GM21825 (cell line): ENCODE measurements around the gene SDCCAG8.
"Not testable (repeated sequence)": the region's sequence is repeated elsewhere in the genome, so short reads cannot be mapped to it uniquely, and the experiment has no call there.

Experiments used
- ATAC-seq: cut with Tn5 transposase; IDR thresholded peaks from one replicate; pipeline ENCODE4 v1.9.1; 2021; ENCODE audit warnings: mild to moderate bottlenecking, moderate library complexity; ENCODE audit not compliant: unreplicated experiment

The SDCCAG8 gene

GRCh38 chr1:243323491-243323890 is 67.7 kb downstream of the SDCCAG8 start:
- ATAC-seq: no peak

DNA sequence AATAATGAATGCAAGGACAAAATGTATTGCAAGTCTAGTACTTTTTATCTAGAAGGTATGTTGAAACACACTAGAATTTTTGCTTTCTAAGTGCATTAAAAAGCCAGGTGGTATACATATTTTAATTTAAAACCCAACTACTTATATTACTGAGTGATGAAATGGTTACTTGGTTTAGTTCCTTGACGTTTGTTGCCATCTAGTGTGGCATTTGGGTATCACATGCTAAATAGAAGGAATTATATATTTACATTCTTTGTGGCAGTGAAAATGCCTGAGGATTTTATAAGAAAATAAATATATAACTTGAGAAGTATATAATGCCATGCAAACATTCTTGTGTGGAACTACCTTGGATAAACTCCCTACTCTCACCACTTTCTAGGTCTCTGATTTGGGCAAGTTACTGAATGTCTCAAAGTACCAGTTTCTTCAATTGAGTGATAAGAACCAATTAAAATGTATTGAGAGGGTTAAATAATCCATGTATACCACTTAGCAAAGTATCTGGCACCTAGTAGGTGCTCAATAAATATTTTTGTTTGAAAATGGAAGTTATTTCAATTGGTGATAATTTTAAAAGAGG is 69.6 kb downstream of the SDCCAG8 start:
- ATAC-seq: no peak

DNA sequence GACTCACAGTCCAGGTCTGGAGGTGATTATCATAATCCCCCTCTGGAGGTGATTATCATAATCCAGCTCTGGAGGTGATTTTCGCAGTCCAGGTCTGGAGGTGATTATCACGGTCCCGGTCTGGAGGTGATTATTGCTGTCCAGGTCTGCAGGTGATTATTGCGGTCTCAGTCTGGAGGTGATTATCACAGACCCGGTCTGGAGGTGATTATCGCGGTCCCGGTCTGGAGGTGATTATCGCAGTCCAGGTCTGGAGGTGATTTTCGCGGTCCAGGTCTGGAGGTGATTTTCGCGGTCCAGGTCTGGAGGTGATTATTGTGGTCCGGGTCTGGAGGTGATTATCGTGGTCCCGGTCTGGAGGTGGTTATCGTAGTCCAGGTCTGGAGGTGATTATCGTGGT is 76.6 kb downstream of the SDCCAG8 start:
- no peak for ATAC-seq

- ATAC-seq: no peak
Measured at GRCh38 chr1:243335292-243335691, 79.5 kb downstream of the SDCCAG8 start.

GRCh38 chr1:243336163-243336562 is 80.3 kb downstream of the SDCCAG8 start:
- no peak for ATAC-seq

DNA sequence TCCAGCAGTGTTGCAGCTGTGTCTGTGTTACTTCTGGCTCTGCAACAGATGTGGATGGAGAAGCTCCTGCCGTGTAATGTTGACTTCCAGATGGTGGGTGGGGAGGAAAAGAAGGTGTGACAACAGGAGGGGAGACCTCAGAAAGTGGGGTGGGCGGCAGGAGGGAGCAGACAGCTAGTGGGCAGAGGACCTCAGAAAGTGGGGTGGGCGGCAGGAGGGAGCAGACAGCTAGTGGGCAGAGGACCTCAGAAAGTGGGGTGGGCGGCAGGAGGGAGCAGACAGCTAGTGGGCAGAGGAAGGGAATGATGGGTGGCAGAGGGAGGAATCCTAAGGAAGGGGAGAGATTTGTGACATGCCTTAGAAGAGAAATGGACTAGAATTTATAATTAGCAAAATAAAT is 83.0 kb downstream of the SDCCAG8 start:
- not testable (repeated sequence) for ATAC-seq

DNA sequence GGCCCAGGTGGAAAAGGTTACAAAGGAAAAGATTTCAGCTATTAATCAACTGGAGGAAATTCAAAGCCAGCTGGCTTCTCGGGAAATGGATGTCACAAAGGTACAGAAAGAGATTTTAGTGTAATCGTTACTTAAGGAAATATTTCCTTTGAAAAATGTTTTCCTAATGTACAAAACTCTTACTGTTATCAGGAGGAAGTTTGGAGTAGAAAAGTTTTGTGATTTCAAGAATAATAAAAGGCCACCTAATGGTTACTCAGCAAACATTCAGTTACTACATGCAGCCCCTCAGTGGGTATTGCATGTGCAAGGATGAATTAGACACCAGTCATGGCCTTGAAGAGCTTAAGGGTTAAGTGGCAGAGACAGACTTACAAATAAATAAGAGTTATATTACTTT is 85.2 kb downstream of the SDCCAG8 start:
- no peak for ATAC-seq

DNA sequence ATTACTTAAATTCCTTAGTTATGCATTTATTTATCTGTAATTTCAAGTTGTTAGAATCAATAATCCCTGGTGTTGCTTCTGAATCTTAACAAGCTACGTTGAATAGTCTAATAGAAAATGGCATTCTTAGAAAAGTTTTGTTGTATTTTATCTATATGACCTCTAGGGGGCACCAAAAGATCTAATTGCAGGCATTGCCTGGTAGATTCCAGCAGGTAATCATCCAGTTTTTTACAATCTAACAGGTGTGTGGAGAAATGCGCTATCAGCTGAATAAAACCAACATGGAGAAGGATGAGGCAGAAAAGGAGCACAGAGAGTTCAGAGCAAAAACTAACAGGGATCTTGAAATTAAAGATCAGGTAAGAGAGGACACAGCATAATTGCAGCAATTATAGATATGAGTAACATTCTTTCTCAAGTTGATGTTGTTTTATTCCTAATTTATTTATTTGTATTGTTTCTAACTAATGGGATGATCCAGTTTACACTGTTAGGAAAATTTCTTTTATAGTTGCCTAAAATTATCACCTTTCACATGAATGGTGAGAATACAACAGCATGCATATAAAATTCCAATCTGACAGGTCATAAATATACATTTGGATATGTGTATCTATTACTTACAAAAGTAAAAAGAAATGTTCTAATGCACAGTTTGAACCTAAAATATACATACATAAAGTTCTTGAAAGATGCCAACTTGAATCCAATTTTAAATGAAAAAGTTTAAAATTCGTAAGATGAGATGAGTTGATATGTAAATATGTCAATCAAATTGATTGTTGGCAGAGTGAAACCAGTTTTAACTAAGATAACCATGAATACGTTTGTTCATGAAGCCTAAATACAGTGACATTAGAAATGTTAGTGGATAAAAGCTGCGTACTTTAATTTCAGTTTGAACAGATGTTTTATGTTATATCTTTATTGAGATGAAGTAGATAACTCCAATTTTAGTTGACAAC is 88.4 kb downstream of the SDCCAG8 start:
- ATAC-seq: peak; percentile 58

- ATAC-seq: no peak
Measured at GRCh38 chr1:243345205-243345604, 89.4 kb downstream of the SDCCAG8 start.

GRCh38 chr1:243346016-243346415 is 90.2 kb downstream of the SDCCAG8 start:
- ATAC-seq: no peak

GRCh38 chr1:243346468-243346867 is 90.6 kb downstream of the SDCCAG8 start:
- ATAC-seq: no peak

- no peak for ATAC-seq
Measured at GRCh38 chr1:243348331-243348730, 92.5 kb downstream of the SDCCAG8 start.

- ATAC-seq: no peak
Measured at GRCh38 chr1:243349128-243349527, 93.3 kb downstream of the SDCCAG8 start.

DNA sequence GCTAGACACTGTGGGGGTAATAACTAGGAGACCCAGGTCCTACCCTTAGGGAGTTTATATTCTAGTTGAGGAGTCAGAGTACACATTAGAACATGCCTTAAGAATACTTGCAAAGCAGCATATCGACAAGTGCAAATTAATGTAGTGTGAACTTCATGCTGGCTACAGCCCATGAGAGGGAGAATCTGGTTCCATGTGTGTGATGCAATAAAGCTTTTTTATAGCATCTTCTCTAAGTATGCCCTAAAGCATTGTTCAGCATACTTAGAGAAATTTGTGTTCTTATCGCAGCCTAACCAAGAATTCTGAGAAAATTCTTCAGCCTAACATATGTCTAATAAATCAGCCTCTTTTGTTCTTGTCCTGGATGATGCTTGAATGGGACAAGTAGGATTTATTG is 95.5 kb downstream of the SDCCAG8 start:
- ATAC-seq: no peak

DNA sequence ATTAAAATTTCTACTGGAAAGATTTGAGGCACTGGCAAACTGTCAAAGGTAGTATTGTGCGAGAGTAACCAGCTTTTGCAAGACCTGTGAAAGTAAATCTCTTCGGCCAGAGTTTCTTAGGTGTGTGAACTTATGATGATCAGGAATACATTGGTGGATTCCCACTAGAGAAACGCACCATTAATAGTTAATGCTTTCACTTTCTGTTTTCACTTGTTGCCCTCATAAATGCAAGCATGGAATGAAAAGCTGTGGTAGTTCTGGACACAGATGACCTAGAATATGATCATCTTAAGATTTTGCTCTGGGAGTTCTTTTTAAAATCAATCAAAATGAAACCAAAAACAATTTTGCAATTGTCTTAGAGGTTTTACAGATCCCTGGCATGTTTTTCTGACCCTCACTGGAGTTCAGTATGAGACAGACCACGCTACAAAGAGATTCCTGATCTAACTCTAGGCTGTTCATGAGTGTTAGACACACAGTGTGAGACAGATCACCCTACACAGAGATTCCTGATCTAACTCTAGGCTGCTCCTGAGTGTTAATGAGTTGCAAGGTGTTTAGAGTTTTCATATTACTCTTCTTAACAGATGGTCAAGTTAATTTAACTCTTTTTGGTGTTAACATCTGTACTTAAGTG is 98.8 kb downstream of the SDCCAG8 start:
- peak; percentile 76 for ATAC-seq

DNA sequence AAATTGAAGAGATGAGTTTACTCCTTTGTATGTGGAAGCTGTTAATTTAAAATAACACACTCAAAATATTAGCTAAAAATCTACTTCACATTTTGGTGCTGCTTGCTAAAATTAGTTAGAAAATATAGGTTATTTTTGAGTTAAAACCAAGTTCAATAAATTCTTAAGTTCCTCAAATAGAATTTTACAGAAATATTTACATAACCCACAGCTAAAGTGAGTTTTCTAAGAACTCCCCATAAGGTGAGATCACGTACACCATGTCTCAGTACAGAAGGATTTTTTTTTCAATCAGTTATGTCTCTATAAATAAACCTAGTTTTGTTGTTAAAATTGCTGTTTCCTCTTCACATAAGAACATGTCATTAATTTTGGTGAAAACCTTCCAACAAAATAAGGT is 108.0 kb downstream of the SDCCAG8 start:
- ATAC-seq: no peak

DNA sequence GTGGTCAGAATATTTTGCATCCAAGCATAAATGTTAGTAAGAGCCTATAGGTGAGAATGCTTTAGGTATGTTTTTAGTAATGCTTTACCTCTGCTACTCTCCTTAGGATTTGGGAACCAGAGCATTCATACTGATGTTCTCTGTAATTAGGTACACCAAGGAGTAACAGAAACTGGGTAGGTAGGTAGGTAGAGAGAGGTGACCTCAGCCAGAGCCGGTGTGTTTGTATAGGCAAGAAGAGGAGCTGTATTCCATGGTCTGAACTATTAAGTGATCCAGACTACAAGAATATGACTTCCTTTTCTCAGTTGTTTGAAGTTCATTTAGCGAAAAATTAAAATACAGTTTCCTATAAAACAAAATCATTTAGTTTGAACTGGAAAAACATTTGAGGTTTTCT is 108.5 kb downstream of the SDCCAG8 start:
- no peak for ATAC-seq

- no peak for ATAC-seq
Measured at GRCh38 chr1:243364866-243365265, 109.0 kb downstream of the SDCCAG8 start.

DNA sequence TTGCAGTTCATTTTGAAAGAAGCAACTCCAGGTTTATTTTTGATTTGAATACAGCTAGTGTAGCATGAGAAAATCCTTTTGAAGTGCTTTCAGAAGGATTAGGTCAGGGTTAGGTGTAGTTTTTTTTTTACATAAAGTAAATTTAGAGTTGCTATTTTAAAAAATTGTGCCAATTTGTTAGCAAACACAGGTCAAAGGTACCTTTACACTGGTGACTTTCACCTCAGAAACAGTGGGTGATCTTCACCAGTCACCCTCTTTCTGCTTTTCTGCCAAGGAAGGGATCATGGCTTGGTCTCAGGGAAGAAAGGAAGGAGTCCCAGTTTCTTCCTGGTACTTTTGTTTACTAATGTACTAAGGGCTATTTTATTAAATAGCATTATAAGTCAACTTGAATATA is 111.5 kb downstream of the SDCCAG8 start:
- no peak for ATAC-seq

GRCh38 chr1:243374412-243374811 is 118.6 kb downstream of the SDCCAG8 start:
- ATAC-seq: no peak

DNA sequence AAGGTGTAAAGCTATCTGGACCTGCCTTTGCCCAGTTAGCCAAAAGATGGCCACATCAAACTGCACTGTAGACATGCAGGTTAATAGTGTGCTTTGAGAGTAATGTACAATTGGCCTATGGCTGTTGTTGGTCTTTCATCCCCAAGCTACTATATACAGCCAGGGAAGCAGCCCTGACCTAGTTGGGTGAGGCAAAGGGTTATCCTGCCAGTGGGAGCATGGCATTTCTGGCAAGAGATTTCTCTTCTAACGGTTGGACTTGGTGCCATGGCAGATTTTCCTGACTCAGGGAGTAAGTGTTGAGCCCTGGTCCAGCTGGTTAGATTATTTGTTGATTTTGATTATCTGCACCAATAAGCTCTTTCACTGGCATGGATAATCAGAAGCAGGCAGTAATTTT is 119.8 kb downstream of the SDCCAG8 start:
- ATAC-seq: no peak

GRCh38 chr1:243378669-243379068 is 122.8 kb downstream of the SDCCAG8 start:
- ATAC-seq: no peak
